Breast epithelium (tissue), 4 donors: ENCODE data around the gene MEIKIN. TPM values are rescaled to one million over a fixed set of nuclear protein-coding genes. Genes with fewer than 3 reads are reported as not detected.

Experiments
- DNase-seq, 2 donors: peaks; one replicate each; pipeline ENCODE4 v3.0.0-alpha.2; 2019; ENCODE audit warnings: low spot score in 2 of 2
- H3K27ac ChIP-seq, 2 donors: fragments of 200-600 bp; sonication (generic) in 1 of 2; one replicate each; pipeline ENCODE4 v1.5.1; 2016 to 2019; ENCODE audit warnings: mild to moderate bottlenecking in 1 of 2
- H3K27me3 ChIP-seq, 2 donors: fragments of 200-600 bp; sonication (generic) in 1 of 2; one replicate each; pipeline versions ENCODE4 v1.5.1 to v1.6.0; 2017 to 2019; ENCODE audit warnings: control low read depth in 1 of 2, mild to moderate bottlenecking in 1 of 2
- H3K36me3 ChIP-seq: fragments of 200-600 bp; one replicate; pipeline ENCODE4 v1.5.1; 2019
- H3K4me1 ChIP-seq, 2 donors: fragments of 200-600 bp; sonication (generic); one replicate each; pipeline ENCODE4 v1.5.1; 2016 to 2019; ENCODE audit warnings: control low read depth in 1 of 2
- H3K4me3 ChIP-seq, 3 donors: fragments of 200-600 bp; sonication (generic); 1 replicate in 2 of 3; 2 replicates in 1 of 3; pipeline ENCODE4 v1.5.1; 2016 to 2019; ENCODE audit warnings: mild to moderate bottlenecking in 3 of 3, moderate library complexity in 2 of 3
- H3K9me3 ChIP-seq, 2 donors: fragments of 200-600 bp; sonication (generic) in 1 of 2; one replicate each; pipeline ENCODE4 v1.5.1; 2016 to 2019; ENCODE audit warnings: control low read depth in 1 of 2
- POLR2A ChIP-seq: fragments of 450-650 bp; IDR thresholded peaks from one replicate; pipeline ENCODE4 v1.6.1; 2016; ENCODE audit warnings: antibody characterized with exemption, mild to moderate bottlenecking, moderate library complexity
- POLR2AphosphoS5 ChIP-seq, 3 donors: sonication (generic); formaldehyde crosslinking; IDR thresholded peaks; one replicate each; pipeline ENCODE4 v1.6.1; 2017; ENCODE audit warnings: antibody characterized with exemption in 3 of 3
- intact Hi-C: fragments of 100-400 bp; cut with DNase I; formaldehyde crosslinking; loops from one replicate; pipeline ENCODE4 v1.15.1; 2023; ENCODE audit warnings: low total_unique reads
- total RNA-seq, 3 donors: library from RNA; depleted of rRNA; stranded (reverse); fragments of >200 nt; gene quantifications; one replicate each; pipeline ENCODE4 v1.1.0, GENCODE V29; 2016
- TF ChIP-seq, protein P1 (sequence below), 3 donors: fragments of 450-650 bp; IDR thresholded peaks; one replicate each; pipeline ENCODE4 v1.5.1; 2016 to 2017; ENCODE audit warnings: antibody characterized with exemption in 3 of 3, mild to moderate bottlenecking in 3 of 3, moderate library complexity in 3 of 3

The MEIKIN gene
- total RNA-seq, 3 donors from 2014 or later = not detected

- H3K27ac ChIP-seq = no peak overlapping the region
- no peak for DNase-seq
- TF ChIP-seq POLR2AphosphoS5 (IDR thresholded peaks at IDR 0.05) (no peak), POLR2A (no peak)
- TF ChIP-seq, protein P1, sequence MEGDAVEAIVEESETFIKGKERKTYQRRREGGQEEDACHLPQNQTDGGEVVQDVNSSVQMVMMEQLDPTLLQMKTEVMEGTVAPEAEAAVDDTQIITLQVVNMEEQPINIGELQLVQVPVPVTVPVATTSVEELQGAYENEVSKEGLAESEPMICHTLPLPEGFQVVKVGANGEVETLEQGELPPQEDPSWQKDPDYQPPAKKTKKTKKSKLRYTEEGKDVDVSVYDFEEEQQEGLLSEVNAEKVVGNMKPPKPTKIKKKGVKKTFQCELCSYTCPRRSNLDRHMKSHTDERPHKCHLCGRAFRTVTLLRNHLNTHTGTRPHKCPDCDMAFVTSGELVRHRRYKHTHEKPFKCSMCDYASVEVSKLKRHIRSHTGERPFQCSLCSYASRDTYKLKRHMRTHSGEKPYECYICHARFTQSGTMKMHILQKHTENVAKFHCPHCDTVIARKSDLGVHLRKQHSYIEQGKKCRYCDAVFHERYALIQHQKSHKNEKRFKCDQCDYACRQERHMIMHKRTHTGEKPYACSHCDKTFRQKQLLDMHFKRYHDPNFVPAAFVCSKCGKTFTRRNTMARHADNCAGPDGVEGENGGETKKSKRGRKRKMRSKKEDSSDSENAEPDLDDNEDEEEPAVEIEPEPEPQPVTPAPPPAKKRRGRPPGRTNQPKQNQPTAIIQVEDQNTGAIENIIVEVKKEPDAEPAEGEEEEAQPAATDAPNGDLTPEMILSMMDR (IDR thresholded peaks at IDR 0.05) = no peak
- H3K27me3 ChIP-seq = no peaks in the 10 kb centered on the region
- H3K4me3 ChIP-seq = no peak overlapping the region
- no peaks in the 10 kb centered on the region for H3K4me1 ChIP-seq
- H3K9me3 ChIP-seq = no peaks in the 10 kb centered on the region
- H3K36me3 ChIP-seq = no peaks in the 10 kb centered on the region
- intact Hi-C loops = no loop called here
Measured at GRCh38 chr5:131825404-131826013, 120.0 kb downstream of the MEIKIN start.

DNA sequence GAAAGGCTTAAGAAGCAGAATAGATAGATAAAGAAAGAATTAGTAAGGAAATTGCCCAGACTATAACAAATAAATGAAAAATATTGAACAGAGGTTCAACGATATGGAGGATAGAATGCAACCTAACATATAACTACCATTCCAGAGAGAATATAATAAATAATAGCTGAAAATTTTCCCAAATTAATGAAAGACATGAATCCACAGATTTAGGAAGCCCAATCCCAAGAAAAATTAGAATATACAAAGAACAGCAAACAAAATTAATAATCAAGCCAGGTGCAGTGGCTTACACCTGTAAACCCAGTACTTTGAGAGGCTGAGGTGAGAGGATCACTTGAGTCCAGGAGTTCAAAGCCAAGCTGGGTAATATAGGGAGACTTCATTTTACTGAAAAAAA lies 120.8 kb downstream of the MEIKIN start:
- Histone ChIP-seq H3K4me1 (no peaks in the 10 kb centered on the region), H3K36me3 (no peaks in the 10 kb centered on the region), H3K4me3 (no peak overlapping the region), H3K27ac (no peak overlapping the region), H3K27me3 (no peaks in the 10 kb centered on the region), H3K9me3 (no peaks in the 10 kb centered on the region)
- DNase-seq = no peak
- TF ChIP-seq POLR2A (no peak), POLR2AphosphoS5 (IDR thresholded peaks at IDR 0.05) (no peak)
- TF ChIP-seq, protein P1 (IDR thresholded peaks at IDR 0.05) = no peak
- intact Hi-C loops = no loop called here

DNA sequence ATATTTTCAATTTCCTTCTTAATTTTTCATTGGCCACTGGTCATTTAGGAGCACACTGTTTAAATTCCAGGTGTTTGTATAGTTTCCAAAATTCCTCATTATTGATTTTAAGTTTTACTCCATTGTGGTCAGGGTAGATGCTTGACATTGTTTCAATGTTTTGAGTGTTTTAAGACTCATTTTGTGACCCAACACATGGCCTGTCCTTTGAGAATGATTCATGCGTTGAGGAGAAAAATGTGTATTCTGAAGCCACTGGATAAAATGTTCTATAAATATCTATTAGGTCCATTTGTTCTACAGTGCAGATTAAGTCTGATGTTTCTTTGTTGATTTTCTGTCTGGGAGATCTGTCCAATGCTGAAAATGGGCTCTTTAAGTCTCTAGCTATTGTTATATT lies 124.2 kb downstream of the MEIKIN start:
- intact Hi-C loops = no loop called here
- H3K36me3 ChIP-seq = no peaks in the 10 kb centered on the region
- H3K9me3 ChIP-seq = no peaks in the 10 kb centered on the region
- no peak for DNase-seq
- no peak overlapping the region for H3K27ac ChIP-seq
- no peaks in the 10 kb centered on the region for H3K27me3 ChIP-seq
- TF ChIP-seq, protein P1 (IDR thresholded peaks at IDR 0.05) = no peak
- TF ChIP-seq POLR2AphosphoS5 (IDR thresholded peaks at IDR 0.05) (no peak), POLR2A (no peak)
- H3K4me3 ChIP-seq = no peak overlapping the region
- no peaks in the 10 kb centered on the region for H3K4me1 ChIP-seq

- no peak overlapping the region for H3K4me3 ChIP-seq
- H3K27ac ChIP-seq = no peak overlapping the region
- TF ChIP-seq POLR2A = no peak
- no peak for TF ChIP-seq POLR2AphosphoS5 (IDR thresholded peaks at IDR 0.05)
- TF ChIP-seq, protein P1 (IDR thresholded peaks at IDR 0.05) = no peak
- no peaks in the 10 kb centered on the region for H3K4me1 ChIP-seq
- DNase-seq = no peak
- H3K9me3 ChIP-seq = no peaks in the 10 kb centered on the region
- intact Hi-C loops = no loop called here
- H3K36me3 ChIP-seq = no peaks in the 10 kb centered on the region
- H3K27me3 ChIP-seq = no peaks in the 10 kb centered on the region
Measured at GRCh38 chr5:131818001-131818724, 127.3 kb downstream of the MEIKIN start.

DNA sequence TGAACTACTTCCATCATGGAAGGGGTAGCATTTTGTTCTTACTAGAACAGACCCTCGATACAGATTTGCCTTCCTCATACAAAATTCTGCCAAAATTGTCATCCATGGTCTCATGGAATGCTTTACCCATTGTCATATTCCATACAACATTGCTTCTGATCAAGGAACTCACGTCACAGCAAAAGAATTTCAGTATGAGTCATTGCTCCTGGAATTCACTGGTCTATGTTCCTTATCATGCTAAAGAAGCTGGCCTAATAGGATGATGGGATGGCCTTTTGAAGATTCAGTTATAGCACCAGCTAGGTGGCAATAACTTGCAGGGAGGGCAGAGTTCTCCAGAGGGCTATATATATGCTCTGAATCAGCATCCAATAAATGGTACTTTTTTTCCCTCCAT lies 130.5 kb downstream of the MEIKIN start:
- intact Hi-C loops = no loop called here
- Histone ChIP-seq H3K27me3 (no peaks in the 10 kb centered on the region), H3K36me3 (no peaks in the 10 kb centered on the region), H3K9me3 (no peaks in the 10 kb centered on the region), H3K4me1 (no peaks in the 10 kb centered on the region), H3K4me3 (no peak overlapping the region), H3K27ac (no peak overlapping the region)
- TF ChIP-seq POLR2A (no peak), POLR2AphosphoS5 (IDR thresholded peaks at IDR 0.05) (no peak)
- TF ChIP-seq, protein P1 (IDR thresholded peaks at IDR 0.05) = no peak
- DNase-seq = no peak
